Retinal pigment epithelial cell (primary cell): ENCODE results near the gene PRSS36.

ENCODE experiments used
- DNase-seq: peaks from one replicate; pipeline ENCODE4 v3.0.0-alpha.2; 2010; ENCODE audit warnings: low read depth
- H3K4me3 ChIP-seq: 2 replicates; pipeline ENCODE4 v1.5.1; 2011; ENCODE audit warnings: mild to moderate bottlenecking, low read length, control low read depth, moderate library complexity
- CTCF ChIP-seq: conservative IDR thresholded peaks from 2 replicates; pipeline ENCODE4 v1.5.1; 2011; ENCODE audit warnings: low read depth, low read length, control low read depth, inconsistent platforms

PRSS36 gene

GRCh38 chr16:31133046-31133501 is 16.8 kb downstream of the PRSS36 start:
- no peak overlapping the region for H3K4me3 ChIP-seq
- no peak for TF ChIP-seq CTCF
- DNase-seq, result no peak

DNA sequence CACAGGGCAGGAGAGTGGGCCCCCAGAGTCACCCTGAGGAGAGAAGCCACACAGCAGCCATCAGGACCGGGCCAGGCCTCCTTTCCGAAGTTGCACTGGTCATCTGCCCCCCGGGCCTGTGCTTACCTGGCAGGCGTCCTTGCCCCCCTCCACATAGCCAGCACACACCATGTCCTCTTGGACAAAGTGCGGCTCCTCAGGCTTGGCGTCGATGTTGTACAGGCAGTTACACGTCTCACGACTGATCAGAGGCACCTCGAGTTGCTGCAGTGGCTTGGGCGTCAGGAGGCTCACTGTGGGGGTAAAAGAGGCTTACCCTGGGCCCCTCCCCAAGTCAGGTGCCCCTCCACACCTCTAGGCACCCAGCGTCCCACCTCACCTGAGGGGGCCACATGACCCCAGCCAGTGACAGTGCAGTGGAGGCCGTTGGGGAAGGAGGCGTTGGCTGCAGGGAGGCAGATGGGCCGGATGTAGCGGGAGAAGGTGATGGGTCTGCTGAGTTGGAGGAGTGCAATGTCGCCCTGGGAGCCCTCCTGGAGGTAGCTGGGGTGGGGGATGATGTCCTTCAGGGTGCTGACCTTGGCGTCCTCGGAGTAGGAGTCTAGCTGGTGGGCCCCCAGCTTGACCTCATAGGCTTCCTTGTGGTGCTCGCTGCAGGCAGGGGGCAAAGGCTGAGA is 17.4 kb downstream of the PRSS36 start:
- TF ChIP-seq CTCF, result no peak
- H3K4me3 ChIP-seq, result no peak overlapping the region
- DNase-seq, result no peak

DNA sequence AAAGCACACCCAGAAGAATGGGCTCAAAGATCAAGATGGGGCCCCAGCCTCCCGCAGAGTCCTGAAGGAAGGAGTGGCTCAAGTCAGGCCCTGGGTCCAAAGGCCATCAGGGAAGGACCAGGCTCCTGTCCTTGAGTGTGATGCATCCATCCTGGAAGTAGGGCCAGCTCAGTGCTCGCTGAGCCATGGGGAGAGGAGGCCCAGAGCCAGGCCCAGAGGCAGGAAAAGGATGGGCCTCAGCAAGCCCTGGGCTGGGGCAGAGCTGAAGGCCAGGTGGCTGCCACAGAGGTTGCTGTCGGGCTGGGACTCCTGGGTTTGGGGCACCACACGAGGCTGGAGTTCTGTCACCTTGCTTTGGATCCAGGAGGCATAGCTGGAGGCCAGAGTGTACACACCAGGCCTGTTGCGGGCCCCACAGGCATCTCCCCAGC is 18.0 kb downstream of the PRSS36 start:
- TF ChIP-seq CTCF, result no peak
- no peak for DNase-seq
- H3K4me3 ChIP-seq, result no peak overlapping the region

DNA sequence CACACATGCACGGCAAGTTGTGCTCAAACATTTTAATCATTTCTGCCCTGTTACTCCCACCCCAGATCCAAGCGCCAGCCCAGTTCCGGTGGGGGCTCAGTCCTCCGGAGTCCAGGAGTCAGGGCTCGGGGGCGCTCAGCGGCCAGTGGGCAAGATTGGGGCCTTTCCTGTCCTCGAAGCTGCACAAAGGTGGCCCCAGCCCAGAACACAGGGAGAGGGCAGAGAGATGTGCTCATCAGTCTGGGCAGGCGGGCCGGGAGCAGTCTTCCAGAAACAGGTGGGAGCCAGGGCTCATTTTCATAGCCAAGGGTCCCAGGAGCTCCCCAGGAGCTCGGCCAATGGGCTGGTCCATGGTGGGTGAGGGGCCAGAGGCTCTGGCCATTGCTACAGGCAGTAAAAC is 18.4 kb downstream of the PRSS36 start:
- TF ChIP-seq CTCF, result no peak
- no peak for DNase-seq
- no peak overlapping the region for H3K4me3 ChIP-seq

DNA sequence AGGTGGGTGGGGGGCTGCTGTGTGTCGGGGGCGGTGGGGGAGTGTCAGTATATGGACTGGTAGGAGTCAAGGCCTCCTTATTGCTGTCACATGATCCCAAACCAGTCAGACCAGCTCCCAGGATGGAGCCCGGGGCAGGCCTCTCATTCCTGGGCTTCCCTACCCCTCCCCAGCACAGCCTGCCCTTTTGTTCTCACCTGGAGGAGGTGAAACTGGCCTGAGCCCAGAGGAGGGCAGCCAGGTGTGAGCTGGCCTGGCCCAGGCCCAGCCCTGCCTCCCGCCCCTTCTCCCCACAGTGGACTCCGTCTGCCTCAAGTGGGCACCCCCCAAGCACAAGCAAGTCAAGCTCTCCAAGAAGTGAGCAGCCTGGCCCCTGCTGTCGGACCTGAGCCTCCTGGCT is 19.0 kb downstream of the PRSS36 start:
- no peak for DNase-seq
- no peak for TF ChIP-seq CTCF
- no peak overlapping the region for H3K4me3 ChIP-seq

DNA sequence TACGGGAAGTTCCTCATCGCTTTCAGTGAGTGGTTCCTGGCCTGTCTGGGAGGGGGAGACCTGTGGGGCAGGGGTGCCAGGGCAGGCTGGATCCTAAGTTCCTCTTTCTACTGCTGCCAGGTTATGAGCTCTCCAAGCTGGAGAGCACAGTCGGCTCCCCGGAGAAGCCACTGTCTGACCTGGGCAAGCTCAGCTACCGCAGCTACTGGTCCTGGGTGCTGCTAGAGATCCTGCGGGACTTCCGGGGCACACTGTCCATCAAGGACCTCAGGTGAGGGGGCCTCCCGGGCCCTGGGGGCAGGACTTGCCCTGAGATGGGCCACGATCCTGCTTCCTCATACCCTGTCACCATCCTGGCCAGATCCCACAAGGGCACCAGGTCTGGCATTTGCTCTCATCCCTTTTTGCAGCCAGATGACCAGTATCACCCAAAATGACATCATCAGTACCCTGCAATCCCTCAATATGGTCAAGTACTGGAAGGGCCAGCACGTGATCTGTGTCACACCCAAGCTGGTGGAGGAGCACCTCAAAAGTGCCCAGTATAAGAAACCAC is 19.5 kb downstream of the PRSS36 start:
- no peak overlapping the region for H3K4me3 ChIP-seq
- no peak for DNase-seq
- TF ChIP-seq CTCF, result no peak
